ENCODE results near the gene RUSF1. TPM values are rescaled to one million over a fixed set of nuclear protein-coding genes. Genes with fewer than 3 reads are reported as not detected.
A peak's percentile ranks its signal among the peaks of the same experiment; 100 is the strongest.

The RUSF1 gene
- polyA plus RNA-seq, 1 of the 3 experiments (the other 2 are of a cell fraction): 36.5 TPM

DNA sequence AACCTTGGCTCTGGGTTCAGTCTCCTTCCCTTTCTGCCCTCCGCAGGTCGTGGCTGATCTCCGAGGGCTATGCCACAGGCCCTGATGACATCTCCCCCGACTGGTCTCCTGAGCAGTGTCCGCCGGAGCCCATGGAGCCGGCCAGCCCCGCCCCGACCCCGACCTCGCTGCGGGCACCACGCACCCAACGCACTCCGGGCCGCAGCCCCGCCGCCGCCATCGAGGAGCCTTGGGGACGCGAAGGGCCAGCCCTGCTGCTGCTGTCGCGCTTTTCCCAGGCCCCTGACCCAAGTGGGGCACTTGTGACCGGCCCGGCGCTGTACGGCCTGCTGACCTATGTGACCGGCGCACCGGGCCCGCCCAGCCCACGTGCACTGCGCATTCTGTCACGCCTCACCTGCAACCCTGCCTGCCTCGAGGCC is 43.8 kb downstream of the RUSF1 start:
- H3K9ac ChIP-seq: no peak overlapping the region
- WGBS (ENCODE audit: low lambda C conversion rate): 96% methylated on average over 33 of the region's 36 CpGs
- peaks cover 0 to 19% of the 10 kb centered on the region in 2 experiments for H3K36me3 ChIP-seq (replicated peaks in 1 of 2; ENCODE audit: control insufficient read depth in 1 of 2, insufficient read depth in 2 of 2, low read length in 1 of 2)
- no peaks in the 10 kb centered on the region for H4K20me1 ChIP-seq (ENCODE audit: insufficient read depth)
- no peak overlapping the region for H3K4me3 ChIP-seq (ENCODE audit: low read depth in 2 of 2, low read length in 1 of 2)
- H3K9me2 ChIP-seq: no peaks in the 10 kb centered on the region
- CTCF ChIA-PET: no interaction called here
- no peak overlapping the region for H3K4me2 ChIP-seq
- no peak overlapping the region for H3K27ac ChIP-seq (ENCODE audit: low read depth in 2 of 2, low read length in 1 of 2)
- TF ChIP-seq TAF1 (IDR thresholded peaks at IDR 0.05; ENCODE audit: borderline replicate concordance, low read depth, low read length) (no peak), RCOR1 (IDR thresholded peaks at IDR 0.05; ENCODE audit: low read length) (no peak), MEF2A (IDR thresholded peaks at IDR 0.05; ENCODE audit: borderline replicate concordance, low read depth) (no peak), TEAD4 (IDR thresholded peaks at IDR 0.05; ENCODE audit: borderline replicate concordance, insufficient read depth) (no peak), NRF1 (IDR thresholded peaks at IDR 0.05; ENCODE audit: low read depth, low read length) (no peak)
- TF ChIP-seq, protein P1, sequence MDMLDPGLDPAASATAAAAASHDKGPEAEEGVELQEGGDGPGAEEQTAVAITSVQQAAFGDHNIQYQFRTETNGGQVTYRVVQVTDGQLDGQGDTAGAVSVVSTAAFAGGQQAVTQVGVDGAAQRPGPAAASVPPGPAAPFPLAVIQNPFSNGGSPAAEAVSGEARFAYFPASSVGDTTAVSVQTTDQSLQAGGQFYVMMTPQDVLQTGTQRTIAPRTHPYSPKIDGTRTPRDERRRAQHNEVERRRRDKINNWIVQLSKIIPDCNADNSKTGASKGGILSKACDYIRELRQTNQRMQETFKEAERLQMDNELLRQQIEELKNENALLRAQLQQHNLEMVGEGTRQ (IDR thresholded peaks at IDR 0.05; ENCODE audit: borderline replicate concordance, low read depth, low read length): no peak
- peaks cover 11% of the 10 kb centered on the region for H3F3A ChIP-seq (replicated peaks; ENCODE audit: insufficient read depth)
- POLR2A ChIA-PET: no interaction called here
- no peaks in the 10 kb centered on the region for H3K9me3 ChIP-seq
- no peak overlapping the region for H2AFZ ChIP-seq (ENCODE audit: low read depth)
- H3K79me2 ChIP-seq (ENCODE audit: insufficient read depth): peaks cover 3% of the 10 kb centered on the region; the same call in 1 of the 2 replicates
- peak; percentile 16 for DNase-seq
- peaks cover 2 to 4% of the 10 kb centered on the region in 2 experiments; a peak in 2 of 4 replicates for H3K4me1 ChIP-seq (ENCODE audit: control insufficient read depth in 1 of 2, insufficient read depth in 2 of 2, low read depth in 1 of 2, low read length in 1 of 2)
- no peaks in the 10 kb centered on the region for H3K27me3 ChIP-seq (ENCODE audit: insufficient read depth)

DNA sequence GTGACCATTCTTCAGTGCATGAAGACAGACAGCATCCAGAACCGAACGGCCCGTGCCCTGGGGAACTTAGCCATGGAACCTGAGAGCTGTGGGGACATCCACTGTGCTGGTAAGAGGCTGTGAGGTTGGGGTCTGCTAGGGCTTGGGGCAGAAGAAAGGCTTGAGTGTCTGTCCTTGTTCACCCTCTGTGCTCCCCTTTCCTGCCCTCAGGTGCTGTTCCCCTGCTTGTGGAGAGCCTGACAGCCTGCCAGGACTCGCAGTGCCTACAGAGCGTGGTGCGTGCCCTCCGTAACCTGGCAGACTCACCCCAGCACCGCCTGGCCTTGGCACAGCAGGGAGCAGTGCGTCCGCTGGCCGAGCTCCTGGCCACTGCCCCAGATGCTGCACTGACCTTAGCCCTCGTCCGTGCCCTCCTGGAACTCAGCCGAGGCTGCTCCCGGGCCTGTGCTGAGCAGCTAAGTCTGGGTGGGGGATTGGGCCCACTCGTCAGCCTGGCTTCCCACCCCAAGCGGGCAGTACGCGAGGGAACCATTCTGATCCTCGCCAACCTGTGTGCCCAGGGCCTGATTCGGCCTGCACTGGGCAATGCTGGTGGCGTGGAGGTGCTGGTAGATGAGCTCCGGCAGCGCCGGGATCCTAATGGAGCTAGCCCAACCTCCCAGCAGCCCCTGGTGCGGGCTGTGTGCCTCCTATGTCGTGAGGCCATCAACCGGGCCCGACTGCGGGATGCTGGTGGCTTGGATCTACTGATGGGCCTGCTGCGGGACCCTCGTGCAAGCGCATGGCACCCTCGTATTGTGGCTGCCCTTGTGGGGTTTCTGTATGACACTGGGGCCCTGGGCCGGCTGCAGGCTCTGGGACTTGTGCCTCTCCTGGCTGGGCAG is 46.0 kb downstream of the RUSF1 start:
- no peak overlapping the region for H3K27ac ChIP-seq (ENCODE audit: low read depth in 2 of 2, low read length in 1 of 2)
- POLR2A ChIA-PET: no interaction called here

More for the DNA sequence above, 46.0 kb downstream of the RUSF1 start:
- Histone ChIP-seq H3K9ac (no peak overlapping the region), H3K27me3 (ENCODE audit: insufficient read depth) (no peaks in the 10 kb centered on the region), H3K9me3 (no peaks in the 10 kb centered on the region), H3K4me2 (no peak overlapping the region), H3K9me2 (no peaks in the 10 kb centered on the region), H2AFZ (ENCODE audit: low read depth) (no peak overlapping the region), H3K4me1 (ENCODE audit: control insufficient read depth in 1 of 2, insufficient read depth in 2 of 2, low read depth in 1 of 2, low read length in 1 of 2) (peaks cover 12 to 13% of the 10 kb centered on the region in 2 experiments; a peak in 2 of 4 replicates), H3F3A (replicated peaks; ENCODE audit: insufficient read depth) (peaks cover 9% of the 10 kb centered on the region), H4K20me1 (ENCODE audit: insufficient read depth) (peaks cover 12% of the 10 kb centered on the region), H3K4me3 (ENCODE audit: low read depth in 2 of 2, low read length in 1 of 2) (no peak overlapping the region), H3K36me3 (replicated peaks in 1 of 2; ENCODE audit: control insufficient read depth in 1 of 2, insufficient read depth in 2 of 2, low read length in 1 of 2) (peaks cover under 1 to 19% of the 10 kb centered on the region in 2 experiments), H3K79me2 (ENCODE audit: insufficient read depth) (peaks cover 21% of the 10 kb centered on the region)
- CTCF ChIA-PET: interaction anchor here (1.0 to 8.0 kb wide), 4 partner anchors 8 to 34 kb away, joined by 3 to 80 read pairs (median 38); partner anchors contain the start of genes TGFB1I1 and ZNF843
- TF ChIP-seq RCOR1 (IDR thresholded peaks at IDR 0.05; ENCODE audit: low read length): no peak
- no peak for TF ChIP-seq SIN3A (IDR thresholded peaks at IDR 0.05; ENCODE audit: borderline replicate concordance, low read depth, low read length)
- no peak for TF ChIP-seq FOXM1 (IDR thresholded peaks at IDR 0.05; ENCODE audit: low read depth)
- TF ChIP-seq GATA2 (CRISPR knock-in tag; IDR thresholded peaks at IDR 0.05): no peak
- TF ChIP-seq RFX5 (IDR thresholded peaks at IDR 0.05; ENCODE audit: low read length): no peak
- no peak for TF ChIP-seq GABPA (IDR thresholded peaks at IDR 0.05; ENCODE audit: low read depth)
- TF ChIP-seq MEF2A (IDR thresholded peaks at IDR 0.05; ENCODE audit: borderline replicate concordance, low read depth): no peak
- TF ChIP-seq, protein P2, sequence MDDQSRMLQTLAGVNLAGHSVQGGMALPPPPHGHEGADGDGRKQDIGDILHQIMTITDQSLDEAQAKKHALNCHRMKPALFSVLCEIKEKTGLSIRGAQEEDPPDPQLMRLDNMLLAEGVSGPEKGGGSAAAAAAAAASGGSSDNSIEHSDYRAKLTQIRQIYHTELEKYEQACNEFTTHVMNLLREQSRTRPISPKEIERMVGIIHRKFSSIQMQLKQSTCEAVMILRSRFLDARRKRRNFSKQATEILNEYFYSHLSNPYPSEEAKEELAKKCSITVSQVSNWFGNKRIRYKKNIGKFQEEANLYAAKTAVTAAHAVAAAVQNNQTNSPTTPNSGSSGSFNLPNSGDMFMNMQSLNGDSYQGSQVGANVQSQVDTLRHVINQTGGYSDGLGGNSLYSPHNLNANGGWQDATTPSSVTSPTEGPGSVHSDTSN (IDR thresholded peaks at IDR 0.05): no peak
- TF ChIP-seq, protein P3, sequence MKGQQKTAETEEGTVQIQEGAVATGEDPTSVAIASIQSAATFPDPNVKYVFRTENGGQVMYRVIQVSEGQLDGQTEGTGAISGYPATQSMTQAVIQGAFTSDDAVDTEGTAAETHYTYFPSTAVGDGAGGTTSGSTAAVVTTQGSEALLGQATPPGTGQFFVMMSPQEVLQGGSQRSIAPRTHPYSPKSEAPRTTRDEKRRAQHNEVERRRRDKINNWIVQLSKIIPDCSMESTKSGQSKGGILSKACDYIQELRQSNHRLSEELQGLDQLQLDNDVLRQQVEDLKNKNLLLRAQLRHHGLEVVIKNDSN (IDR thresholded peaks at IDR 0.05; ENCODE audit: borderline replicate concordance, low read depth): no peak
- no peak for TF ChIP-seq FOXJ3 (CRISPR knock-in tag; IDR thresholded peaks at IDR 0.05)
- DNase-seq: no peak
- WGBS (ENCODE audit: low lambda C conversion rate): 89% methylated on average over 11 of the region's 35 CpGs
